ENCODE data around the gene HOXA3.

The HOXA3 gene

DNA sequence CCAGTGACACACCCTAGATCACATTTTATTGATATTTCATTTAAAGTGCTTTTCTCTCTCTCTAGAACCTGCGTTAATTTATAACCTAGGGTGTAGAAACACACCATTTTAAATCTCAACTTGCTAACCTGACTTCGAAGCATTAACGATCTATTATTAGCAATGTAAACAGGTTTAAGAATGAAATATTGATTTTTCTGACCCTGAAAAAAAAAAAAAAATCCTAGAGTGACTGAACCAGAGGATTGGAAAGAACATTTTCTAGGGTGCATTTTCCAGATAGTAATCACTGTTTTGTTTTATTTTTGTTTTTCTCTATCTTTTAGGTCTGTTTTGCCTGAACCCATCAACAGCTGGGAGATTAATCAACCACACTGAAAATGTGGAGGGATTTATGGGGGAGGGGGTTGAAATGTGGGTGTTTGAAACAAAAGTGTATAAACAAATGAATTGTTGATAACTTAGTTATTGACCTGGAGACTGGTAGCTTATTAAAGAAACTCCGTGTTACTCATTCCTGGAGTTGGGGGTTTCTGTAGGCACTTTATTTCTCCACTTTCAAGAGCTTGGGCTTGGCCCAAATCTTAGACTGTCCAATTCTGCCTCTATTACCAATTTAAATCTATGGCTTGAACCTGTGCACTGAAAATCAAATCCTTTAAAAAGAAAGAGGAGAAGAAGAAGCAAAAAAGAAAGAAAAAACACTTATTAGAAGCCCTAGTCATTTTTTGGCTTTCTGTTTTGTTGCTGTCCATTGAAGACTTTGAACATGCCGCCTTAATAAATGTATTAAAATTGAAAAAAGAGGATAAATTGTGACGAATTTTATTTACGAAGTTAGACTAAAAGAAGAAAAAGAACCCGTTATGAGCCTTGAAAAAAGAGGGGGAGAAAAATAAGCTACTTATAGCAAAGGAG, 52.7 kb downstream of the HOXA3 start:
- no peak for DNase-seq

DNA sequence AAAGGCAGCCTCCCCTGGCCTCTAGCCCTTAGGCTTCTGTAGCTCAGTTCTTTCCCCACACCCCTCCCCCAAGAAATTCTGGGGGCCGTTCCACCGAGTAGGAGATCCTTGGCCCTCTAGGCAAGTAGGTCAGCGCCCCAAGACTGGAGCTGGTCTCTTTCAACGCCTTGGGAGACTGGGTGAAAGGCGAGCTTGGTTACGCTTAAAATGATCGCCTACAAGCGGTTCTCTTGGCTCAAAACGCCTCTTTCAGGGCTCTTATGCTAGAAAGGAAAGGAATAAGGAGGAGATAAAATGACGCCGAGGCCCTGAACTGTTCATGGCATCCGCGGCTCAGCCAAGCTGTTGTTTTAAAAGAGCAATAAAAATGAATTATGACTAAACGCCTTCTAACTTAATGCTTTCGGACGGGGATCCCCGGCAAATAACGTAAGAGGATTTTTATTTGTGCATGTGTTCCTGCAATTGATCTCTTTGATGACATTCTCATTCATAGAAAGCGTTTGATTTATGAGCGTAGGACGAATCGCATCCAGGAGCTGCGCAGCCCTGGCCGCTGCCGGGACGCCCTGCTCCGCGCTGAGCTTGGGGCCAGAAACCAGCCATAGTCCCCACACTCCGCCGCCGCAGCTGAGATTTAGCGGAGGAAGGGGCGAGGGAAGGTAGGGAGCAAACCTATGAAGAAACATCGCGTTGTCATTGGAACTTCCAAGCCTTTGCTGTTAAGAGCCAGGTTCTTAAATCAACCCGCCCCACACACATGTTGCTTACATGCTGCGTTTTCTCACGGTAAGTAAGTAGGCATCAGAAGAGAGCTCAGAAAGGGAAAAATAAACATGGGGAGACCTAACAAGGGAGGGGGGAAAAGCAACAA, 53.6 kb downstream of the HOXA3 start:
- peak in 1 of 2 experiments; percentile 85 for DNase-seq

DNA sequence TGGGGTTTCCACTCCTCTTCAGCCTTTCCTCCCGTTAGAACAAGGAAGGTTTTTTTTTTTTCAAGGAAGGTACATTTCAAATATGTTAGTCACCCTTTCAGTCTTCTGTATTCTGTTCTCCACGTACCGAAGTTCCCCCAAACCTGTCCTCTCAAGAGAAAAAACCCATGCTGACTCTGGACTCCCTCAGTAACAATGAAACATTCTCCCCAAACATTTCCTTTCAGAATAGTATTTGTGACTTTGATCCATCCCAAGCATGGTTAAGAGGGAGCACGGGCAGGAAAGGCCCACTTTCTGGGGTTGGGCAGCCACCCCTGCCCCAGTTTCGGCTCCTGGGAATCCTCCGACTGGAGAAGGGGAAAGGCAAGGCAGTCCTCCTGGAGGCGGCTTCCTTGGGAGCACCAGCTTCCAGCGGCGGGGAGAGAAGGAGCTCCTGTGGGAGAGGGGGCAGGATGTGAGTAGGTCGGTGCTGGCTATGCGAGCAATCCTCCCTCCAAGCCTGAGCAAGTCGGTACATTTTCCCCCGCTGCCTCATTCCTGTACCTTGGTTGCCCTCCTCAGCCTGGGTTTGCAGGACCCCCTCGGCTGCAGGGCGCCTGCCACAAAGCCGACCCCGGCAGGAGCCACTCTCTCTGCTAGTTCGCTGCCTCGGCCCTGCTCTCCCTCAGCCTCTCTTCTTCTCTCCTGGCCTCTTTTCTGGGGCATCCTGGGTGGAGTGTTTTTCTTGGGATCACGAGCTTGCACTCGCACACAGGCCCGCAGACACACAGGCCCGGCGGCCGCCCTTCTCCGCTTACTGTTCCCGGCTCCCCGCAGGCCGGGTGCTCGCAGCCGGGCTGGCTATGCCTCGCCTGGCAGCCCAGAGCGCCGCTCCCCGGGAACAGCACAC, 54.5 kb downstream of the HOXA3 start:
- DNase-seq: peak in 1 of 2 experiments; percentile 64

DNA sequence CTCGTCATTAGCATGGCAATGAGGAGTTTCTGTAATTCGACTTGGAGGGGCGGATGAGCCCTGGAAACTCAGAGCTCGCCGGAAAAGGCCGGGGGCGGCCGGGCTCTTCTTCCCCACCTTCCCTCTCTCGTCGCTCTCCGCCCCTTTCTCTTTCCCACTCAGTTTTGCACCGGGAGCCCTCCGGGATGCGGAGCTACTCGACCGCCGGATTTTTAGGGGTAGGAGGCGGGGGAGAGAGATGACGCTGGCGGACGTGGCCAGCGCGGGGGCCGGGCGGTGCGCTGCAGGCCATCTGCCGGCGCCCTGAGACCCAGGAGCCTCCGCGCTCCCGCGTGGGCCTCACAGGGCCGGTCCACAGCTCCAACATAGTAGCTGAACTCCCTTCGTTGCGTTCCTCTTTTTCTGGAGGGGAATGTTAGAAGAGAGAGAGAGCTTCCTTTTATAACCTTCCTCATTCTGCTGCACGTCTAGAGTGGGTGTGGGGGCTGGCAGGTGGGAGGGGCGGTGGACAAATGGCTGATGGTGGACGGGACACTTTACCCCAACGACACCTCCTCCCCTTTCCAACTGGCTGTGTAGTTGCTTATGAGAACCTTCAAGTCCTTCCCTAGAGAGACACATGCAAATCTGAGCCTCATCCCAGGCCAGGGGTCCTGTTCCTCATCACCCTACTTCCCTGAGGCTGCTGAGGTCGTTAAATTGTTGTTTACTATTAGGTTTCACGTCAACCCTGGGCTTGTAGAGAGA, 55.4 kb downstream of the HOXA3 start:
- DNase-seq: peak; percentile 94

DNA sequence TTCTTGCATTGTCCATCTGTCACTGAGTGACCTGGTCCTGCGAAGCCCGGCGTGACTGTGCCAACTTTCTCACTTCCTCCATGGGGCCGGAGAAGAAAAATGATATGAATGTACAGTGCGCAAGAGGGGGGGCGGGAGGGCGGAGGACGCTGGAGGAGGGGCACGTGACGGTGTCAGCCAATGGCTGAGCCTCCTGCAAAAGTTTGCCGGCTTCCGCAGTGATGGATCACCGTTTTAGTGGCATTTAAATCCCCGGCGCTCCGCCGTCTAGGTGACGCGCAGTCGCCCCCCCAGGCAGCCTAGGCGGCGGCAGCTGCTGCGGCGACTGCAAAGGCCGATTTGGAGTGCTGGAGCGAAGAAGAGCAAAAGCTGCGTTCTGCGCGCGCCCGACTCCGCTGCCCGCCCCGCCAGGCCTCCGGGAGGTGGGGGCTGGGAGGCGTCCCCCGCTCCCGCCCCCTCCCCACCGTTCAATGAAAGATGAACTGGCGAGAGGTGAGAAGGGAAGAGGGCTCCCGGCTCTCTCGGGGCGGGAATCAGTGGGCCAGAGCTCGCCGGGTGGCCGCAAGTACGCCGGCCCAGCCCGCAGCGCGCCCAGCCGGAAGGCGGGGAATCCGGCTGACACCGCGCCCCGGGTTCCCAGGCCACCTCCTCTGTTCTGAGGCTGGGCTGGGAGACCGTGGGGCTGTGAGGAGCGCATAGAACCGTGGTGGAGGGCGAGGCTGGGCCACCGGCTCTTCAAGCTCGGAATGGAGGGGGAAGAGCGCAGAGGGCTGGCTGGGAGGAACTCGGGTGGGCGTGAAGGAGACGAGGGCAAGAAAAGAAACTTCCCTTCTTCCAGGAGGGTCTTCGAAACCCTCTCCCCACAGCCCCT, 56.3 kb downstream of the HOXA3 start, which contains the start of gene HOXA1:
Gene HOXA1, minus strand, starts transcription at position 104 of the 871 bp plus-strand sequence. Its CDS starts 88 bp downstream, at position 16.
- DNase-seq: peak; percentile 91 to 98

DNA sequence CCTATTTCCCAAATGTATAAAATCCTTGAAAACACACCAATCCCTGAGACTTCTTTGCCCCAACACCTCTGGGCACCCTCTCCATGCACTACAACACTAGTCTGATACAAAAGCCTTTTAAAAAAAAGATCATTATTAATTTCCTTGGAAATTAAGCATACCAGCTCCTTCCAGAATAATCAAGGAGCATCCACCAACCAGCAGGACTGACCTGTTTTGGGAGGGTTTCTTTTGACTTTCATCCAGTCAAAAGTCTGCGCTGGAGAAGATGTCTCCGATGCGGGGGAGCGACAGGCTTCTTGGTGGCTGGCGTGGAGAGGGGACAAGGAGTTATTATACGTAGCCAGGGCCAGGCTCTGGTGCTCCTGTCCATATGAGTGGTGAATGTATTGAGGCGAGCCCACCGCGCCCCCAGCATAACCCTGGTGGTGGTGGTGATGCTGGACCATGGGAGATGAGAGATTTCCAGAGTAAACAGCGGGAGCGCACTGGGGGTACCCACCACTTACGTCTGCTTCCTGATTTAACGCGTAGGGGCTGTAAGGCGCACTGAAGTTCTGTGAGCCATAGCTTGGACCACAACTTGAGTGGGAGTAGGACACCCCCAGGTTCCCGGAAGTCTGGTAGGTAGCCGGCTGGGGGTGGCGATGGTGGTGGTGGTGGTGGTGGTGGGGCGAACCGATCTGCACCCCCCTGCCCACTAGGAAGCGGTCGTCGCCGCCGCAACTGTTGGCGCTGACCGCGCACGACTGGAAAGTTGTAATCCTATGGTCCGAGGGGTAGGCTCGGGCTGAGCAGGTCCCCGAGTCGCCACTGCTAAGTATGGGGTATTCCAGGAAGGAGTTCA, 57.1 kb downstream of the HOXA3 start:
- DNase-seq: peak in 1 of 2 experiments; percentile 69

DNA sequence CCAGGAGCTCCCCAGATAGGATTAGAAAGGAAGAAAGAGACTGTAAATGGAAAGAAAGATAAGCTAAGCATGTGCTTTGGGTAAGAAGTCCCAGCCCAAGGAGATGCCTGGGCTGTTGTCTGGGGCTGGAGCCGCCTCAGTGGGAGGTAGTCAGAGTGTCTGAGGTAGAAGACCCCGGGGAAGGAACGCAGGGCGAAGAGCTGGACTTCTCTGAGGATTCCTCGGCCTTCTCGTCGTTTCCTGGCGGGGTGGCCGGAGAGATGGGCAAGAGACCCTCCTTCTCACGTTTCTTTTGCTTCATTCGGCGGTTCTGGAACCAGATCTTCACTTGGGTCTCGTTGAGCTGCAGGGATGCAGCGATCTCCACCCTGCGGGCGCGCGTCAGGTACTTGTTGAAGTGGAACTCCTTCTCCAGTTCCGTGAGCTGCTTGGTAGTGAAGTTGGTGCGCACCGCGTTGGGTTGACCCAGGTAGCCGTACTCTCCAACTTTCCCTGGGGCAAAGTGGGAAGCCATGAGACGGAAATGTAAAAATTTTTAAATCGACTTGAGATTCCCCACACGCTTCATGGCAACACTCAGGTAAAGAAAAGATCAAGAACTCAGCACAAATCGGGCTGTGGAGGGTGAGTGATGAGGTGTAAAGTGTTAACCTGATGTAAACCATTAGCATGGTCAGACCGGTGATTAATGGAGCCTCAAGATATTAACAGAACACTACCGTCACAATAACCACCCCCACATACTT, 57.9 kb downstream of the HOXA3 start:
- DNase-seq: no peak

DNA sequence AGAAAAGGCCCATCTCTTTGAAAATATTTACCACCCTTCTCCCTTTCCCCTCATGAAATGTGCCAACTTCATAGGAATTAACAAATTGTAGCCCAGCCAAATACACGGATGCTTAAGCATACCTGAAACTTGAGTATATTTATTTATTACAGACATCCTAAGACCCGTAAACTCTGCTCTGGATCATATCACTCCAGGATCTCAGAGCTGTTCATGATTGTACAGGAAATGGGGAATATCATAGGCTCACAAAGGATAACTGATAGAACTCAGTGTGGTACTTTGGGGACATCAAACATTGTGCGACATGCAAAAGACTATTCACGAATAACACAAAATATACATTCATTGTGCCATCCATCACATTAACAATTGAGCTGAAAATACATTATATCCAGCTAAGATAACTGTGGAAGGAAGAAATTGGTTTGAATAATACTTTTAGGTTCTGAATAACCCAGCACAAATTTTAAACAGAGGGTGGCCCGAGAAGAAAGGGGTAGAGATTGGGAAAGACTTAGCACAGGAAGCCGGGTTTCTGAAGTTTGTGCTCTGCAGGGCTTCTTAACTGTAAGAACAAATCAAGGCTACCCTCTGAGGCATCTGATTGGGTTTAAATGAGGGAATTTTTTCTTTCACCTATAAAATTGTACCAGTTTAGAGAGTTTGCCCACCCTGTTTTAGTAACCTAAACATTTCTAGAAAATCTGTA, 59.0 kb downstream of the HOXA3 start:
- no peak for DNase-seq

DNA sequence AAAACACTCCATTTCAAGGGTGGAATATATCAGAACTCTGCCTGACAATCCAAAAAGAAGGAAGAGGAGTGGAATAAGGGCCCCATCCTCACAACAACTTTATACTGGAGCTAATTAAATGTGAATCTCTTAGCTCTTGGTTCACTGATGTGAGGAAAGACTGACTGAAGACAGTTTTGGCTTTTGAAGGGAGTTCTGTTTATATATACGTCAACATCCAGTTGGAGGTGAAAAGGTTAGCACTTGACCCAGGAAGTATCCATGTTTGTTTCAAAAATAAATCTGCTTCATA, 59.6 kb downstream of the HOXA3 start:
- DNase-seq: no peak

DNA sequence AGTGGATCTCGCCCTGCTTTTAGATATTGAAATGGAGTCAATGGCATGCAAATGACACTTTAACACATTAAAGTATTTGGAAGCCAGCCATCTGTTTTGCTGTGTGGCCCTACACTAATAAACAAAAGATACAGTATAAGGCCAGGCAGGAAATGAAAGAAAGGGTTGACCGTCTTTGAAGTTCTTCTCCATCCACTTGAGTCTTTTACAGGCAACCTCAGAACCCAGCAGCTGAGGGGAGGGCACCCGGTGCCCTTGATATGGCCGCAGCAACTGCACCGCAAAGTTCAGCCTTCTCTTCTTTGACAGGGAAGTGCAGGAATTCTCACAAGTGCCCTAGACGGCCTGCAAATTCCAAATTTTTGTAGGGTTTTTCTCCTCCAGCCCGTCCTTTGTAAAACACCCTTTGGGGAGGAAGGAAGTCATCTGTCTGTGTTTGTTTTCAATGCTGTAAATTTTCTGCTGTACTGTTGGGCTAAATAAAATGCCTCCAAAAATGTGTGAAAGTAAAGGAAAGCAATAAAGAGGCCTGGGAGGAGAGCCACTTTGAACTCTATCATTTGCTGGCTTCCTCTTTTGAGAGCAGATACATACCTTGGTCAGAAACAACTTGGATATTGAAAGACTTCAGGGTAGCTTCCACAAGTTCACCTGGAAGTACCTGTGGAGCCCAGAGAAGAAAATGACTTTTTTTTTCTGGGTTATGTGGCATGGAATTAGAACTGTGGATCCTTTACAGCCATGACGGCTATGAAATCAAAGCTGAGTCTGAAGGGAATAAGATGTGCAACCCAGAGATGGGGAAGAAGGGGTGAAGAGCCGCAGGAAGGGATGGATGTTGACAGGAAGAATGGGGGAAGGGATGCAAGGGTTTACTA, 60.2 kb downstream of the HOXA3 start:
- DNase-seq: peak in 1 of 2 experiments; percentile 14

DNA sequence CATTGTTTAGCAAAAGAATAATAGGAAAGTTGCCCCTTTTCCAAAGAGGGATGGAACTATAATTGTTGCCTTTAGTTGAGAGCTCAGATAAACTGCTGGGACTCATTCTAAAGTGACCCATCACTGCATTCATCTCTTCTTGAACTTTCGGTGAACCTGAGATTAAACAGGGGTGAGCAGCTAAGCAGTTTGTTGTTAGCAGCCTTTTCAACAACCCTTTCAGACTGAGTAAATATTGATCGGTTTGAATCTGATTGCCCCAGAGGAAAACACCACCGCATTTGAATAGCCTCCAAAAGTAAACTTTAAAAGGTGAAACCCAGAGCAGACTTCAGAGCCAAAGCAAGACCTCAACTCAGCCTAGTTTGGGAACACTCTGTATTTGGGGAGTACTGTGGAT, 61.3 kb downstream of the HOXA3 start:
- DNase-seq: peak in 1 of 2 experiments; percentile 6

DNA sequence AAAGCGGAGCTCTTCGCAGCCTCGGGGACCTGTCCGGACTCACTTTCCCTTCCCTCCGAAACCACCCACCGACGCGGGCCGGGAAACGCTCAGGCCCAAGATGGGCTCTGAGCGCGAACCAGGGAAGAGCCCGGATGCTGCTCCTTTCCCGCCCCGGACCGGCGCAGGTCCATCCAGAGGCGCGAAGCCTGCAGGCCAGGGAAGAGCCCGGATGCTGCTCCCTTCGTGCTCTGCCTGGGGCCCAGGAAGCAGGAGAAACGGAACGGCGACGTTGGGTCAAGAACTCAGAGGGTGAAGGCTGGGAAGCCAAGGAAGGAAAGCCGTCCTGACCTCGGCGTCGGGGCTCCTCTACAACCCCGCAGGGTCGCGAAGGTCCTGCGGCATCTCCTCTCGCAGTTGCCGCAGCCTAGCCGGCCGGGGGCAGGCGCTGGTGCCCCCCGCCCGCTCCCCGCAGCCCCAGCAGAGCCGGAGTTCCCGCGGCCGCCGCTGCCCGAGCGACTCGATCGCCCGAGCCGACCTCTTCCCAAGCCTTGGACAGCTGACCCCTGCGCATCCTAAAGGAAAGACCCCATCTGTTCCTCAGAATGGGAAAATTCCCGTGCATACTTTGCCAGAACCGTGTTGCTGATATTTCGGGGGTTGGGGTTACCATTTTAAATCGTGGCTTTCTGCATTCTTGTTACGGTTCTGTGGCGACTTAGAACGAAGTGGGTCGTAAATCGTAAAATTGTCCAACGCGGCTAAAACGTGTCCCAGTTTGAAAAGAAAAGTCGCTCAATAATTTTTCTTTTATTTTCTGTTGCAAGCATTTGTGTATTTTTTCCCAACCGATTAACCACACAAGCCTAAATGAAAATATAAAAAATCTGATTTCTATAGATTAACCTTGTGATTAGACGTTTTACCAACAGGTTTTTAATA, 64.1 kb downstream of the HOXA3 start:
- no peak for DNase-seq

DNA sequence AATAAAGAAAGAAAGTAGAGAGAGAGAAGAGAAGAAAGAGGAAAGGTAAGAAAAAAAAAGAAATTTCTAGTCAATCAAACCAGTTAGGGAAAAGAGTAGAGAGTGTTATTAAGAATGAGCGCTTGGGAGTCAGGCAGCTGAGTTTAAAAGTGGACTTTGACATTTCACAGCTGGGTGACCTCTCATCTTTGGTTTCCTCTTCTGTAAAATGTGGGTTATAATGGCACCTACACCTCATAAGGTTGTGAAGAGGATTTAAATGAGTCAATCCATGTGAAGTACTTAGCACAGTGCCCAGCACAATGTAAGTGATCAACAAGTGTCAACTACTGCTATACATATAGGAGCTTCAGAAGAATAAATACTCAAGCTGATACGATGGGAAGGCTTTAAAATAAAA, 68.7 kb downstream of the HOXA3 start:
- no peak for DNase-seq

DNA sequence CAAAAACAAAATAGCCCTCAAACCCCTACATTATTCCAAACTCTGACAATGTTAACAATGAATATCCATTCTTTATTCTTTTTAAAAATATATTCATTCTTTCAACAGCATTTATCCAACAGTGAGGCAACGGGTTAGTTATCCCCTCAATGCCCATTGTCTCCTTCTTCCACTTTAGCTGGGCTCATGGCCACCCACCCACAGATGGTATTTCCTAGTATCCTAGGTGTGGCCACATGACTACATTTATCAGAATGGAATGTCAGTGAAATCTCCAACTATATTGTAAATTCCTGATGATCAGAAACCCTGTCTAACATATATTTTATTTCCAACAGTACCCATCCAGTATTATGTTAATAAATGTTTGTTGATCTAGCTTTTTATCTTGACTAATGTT, 70.2 kb downstream of the HOXA3 start:
- DNase-seq: no peak

DNA sequence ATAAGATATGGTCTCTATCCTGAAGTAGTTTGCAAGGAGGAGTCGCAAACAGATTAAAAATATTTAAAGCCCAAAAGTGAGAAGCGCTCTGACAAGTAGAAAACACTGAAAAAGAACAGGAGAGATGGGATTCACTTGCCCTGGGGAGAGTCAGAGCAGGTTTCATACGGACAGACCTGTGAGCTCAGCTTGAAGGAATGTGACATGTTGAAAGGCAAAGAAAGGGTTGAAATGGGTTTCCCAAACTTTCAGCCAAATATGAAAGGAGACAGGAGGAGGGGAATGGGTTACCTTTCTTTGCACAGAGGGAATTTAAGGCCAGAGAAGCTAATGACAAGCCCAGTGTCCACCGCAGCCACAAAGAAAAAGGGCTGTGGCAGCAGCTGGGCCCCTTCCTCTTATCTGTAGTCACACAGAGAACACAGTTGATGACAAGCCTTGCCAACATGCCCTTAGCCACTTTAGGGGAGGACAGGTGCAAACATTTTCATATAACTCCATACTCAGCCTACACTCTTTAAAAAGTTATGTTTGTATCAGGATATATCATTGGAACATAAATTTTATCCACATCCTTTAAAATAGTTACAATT, 71.4 kb downstream of the HOXA3 start:
- DNase-seq: no peak
